Neural cell (in vitro differentiated cells): ENCODE results near the gene IP6K2. TPM values are rescaled to one million over a fixed set of nuclear protein-coding genes. Genes with fewer than 3 reads are reported as not detected.

Source experiments
- H2AFZ ChIP-seq: fragments of 200-600, 300-800 bp; sonication (generic), shearing (Covaris generic); 2 replicates; pipeline ENCODE4 v1.6.0; 2014; ENCODE audit warnings: low read depth, mild to moderate bottlenecking, antibody characterized with exemption, low read length, moderate library complexity
- H3F3A ChIP-seq: fragments of 200-600 bp; shearing (Covaris generic); 2 replicates; pipeline ENCODE4 v1.6.1; 2016; ENCODE audit warnings: mild to moderate bottlenecking, moderate library complexity, mixed read lengths, antibody characterized with exemption, low read length; ENCODE audit not compliant: insufficient read depth, poor library complexity, severe bottlenecking
- H3K27ac ChIP-seq: fragments of 200-600, 300-800 bp; sonication (generic), shearing (Covaris generic); 2 replicates; pipeline ENCODE4 v1.5.1; 2014; ENCODE audit warnings: mild to moderate bottlenecking, low read length, moderate library complexity
- H3K27me3 ChIP-seq: fragments of 300-800, 200-600 bp; sonication (generic), shearing (Covaris generic); 2 replicates; pipeline ENCODE4 v1.6.0; 2014; ENCODE audit warnings: mild to moderate bottlenecking, low read depth, low read length, moderate library complexity; ENCODE audit not compliant: insufficient read depth
- H3K36me3 ChIP-seq: fragments of 300-800, 200-600 bp; sonication (generic), shearing (Covaris generic); 2 replicates; pipeline ENCODE4 v1.5.1; 2014; ENCODE audit warnings: mild to moderate bottlenecking, antibody characterized with exemption, low read length, moderate library complexity; ENCODE audit not compliant: insufficient read depth
- H3K4me2 ChIP-seq: fragments of 300-800, 200-600 bp; sonication (generic), shearing (Covaris generic); 2 replicates; pipeline ENCODE4 v1.6.0; 2014; ENCODE audit warnings: mild to moderate bottlenecking, low read length
- H3K4me3 ChIP-seq: fragments of 300-800, 200-600 bp; sonication (generic), shearing (Covaris generic); 2 replicates; pipeline ENCODE4 v1.5.1; 2014; ENCODE audit warnings: mild to moderate bottlenecking, low read length, moderate library complexity
- H3K79me2 ChIP-seq: fragments of 200-600 bp; shearing (Covaris generic); replicated peaks from 2 replicates; pipeline ENCODE4 v1.6.0; 2014; ENCODE audit warnings: mild to moderate bottlenecking, low read length, moderate library complexity; ENCODE audit not compliant: insufficient read depth
- H3K9ac ChIP-seq: fragments of 300-800, 200-600 bp; sonication (generic), shearing (Covaris generic); 2 replicates; pipeline ENCODE4 v1.6.1; 2016; ENCODE audit warnings: mild to moderate bottlenecking, low read length, mixed read lengths
- H3K9me2 ChIP-seq: fragments of 200-600 bp; shearing (Covaris generic); 2 replicates; pipeline ENCODE4 v1.6.1; 2016; ENCODE audit warnings: mild to moderate bottlenecking, low read length, mixed read lengths; ENCODE audit not compliant: insufficient read depth
- H3K9me3 ChIP-seq: fragments of 200-600, 300-800 bp; sonication (generic), shearing (Covaris generic); 2 replicates; pipeline ENCODE4 v1.6.1; 2016; ENCODE audit warnings: mild to moderate bottlenecking, mixed run types, low read length, moderate library complexity, mixed read lengths
- H4K20me1 ChIP-seq: fragments of 200-600 bp; shearing (Covaris generic); 2 replicates; pipeline ENCODE4 v1.6.1; 2016; ENCODE audit warnings: mild to moderate bottlenecking, mixed run types; ENCODE audit not compliant: insufficient read depth
- CTCF ChIP-seq: fragments of 450-650 bp; IDR thresholded peaks from 2 replicates; pipeline ENCODE4 v1.5.1; 2014; ENCODE audit warnings: antibody characterized with exemption, mild to moderate bottlenecking, moderate library complexity; ENCODE audit not compliant: poor library complexity, severe bottlenecking
- EP300 ChIP-seq: fragments of 450-650 bp; conservative IDR thresholded peaks from 2 replicates; pipeline ENCODE4 v1.6.1; 2014; ENCODE audit warnings: antibody characterized with exemption, mild to moderate bottlenecking, moderate library complexity; ENCODE audit not compliant: poor library complexity, severe bottlenecking
- EZH2 ChIP-seq: fragments of 200-600, 300-800 bp; shearing (Covaris generic), sonication (generic); IDR thresholded peaks from 2 replicates; pipeline ENCODE4 v1.6.1; 2014; ENCODE audit warnings: antibody characterized with exemption, low read length, borderline replicate concordance, mild to moderate bottlenecking; ENCODE audit not compliant: insufficient read depth, poor library complexity, severe bottlenecking
- MXI1 ChIP-seq: fragments of 450-650 bp; conservative IDR thresholded peaks from 2 replicates; pipeline ENCODE4 v1.6.1; 2014; ENCODE audit warnings: antibody characterized with exemption, mild to moderate bottlenecking; ENCODE audit not compliant: poor library complexity, severe bottlenecking
- POLR2AphosphoS5 ChIP-seq: IDR thresholded peaks from 2 replicates; pipeline ENCODE4 v1.6.1; 2012
- RAD21 ChIP-seq: fragments of 450-650 bp; conservative IDR thresholded peaks from 2 replicates; pipeline ENCODE4 v1.6.1; 2014; ENCODE audit warnings: antibody characterized with exemption, mild to moderate bottlenecking, moderate library complexity
- REST ChIP-seq: IDR thresholded peaks from 2 replicates; pipeline ENCODE4 v1.6.1; 2012; ENCODE audit warnings: borderline replicate concordance
- SMC3 ChIP-seq: fragments of 450-650 bp; conservative IDR thresholded peaks from 2 replicates; pipeline ENCODE4 v1.6.1; 2014; ENCODE audit warnings: antibody characterized with exemption, mild to moderate bottlenecking, moderate library complexity; ENCODE audit not compliant: poor library complexity
- TAF1 ChIP-seq: IDR thresholded peaks from 2 replicates; pipeline ENCODE4 v1.6.1; 2012; ENCODE audit warnings: low read depth
- polyA plus RNA-seq: library from polyadenylated mRNA; depleted of rRNA; stranded (reverse); fragments of >200 nt; gene quantifications from 2 replicates; pipeline ENCODE4 v1.2.3, GENCODE V29; 2014

Gene IP6K2
- polyA plus RNA-seq, 1 donor from 2014 or later = 480 TPM

GRCh38 chr3:48647714-48648113 is 69.3 kb downstream of the IP6K2 start:
- Histone ChIP-seq H3K27ac (no peak overlapping the region), H4K20me1 (peaks cover under 1% of the 10 kb centered on the region), H3K4me3 (no peak overlapping the region), H3K36me3 (no peaks in the 10 kb centered on the region), H3K9ac (no peak overlapping the region), H3F3A (no peaks in the 10 kb centered on the region), H3K27me3 (no peaks in the 10 kb centered on the region), H3K4me2 (no peak overlapping the region), H2AFZ (no peak overlapping the region), H3K9me3 (no peaks in the 10 kb centered on the region), H3K79me2 (no peaks in the 10 kb centered on the region), H3K9me2 (no peaks in the 10 kb centered on the region)
- TF ChIP-seq MXI1 = no peak
- TF ChIP-seq POLR2AphosphoS5 = no peak
- no peak for TF ChIP-seq TAF1
- no peak for TF ChIP-seq CTCF
- no peak for TF ChIP-seq REST
- TF ChIP-seq EZH2 = no peak
- TF ChIP-seq SMC3 = no peak
- no peak for TF ChIP-seq EP300
- TF ChIP-seq RAD21 = no peak

- Histone ChIP-seq H2AFZ (no peak overlapping the region), H3F3A (no peaks in the 10 kb centered on the region), H3K27ac (no peak overlapping the region), H3K79me2 (no peaks in the 10 kb centered on the region), H3K9me2 (no peaks in the 10 kb centered on the region), H3K4me2 (no peak overlapping the region), H4K20me1 (no peaks in the 10 kb centered on the region), H3K9me3 (no peaks in the 10 kb centered on the region), H3K36me3 (no peaks in the 10 kb centered on the region), H3K9ac (no peak overlapping the region), H3K4me3 (no peak overlapping the region), H3K27me3 (no peaks in the 10 kb centered on the region)
- TF ChIP-seq SMC3 = no peak
- TF ChIP-seq REST = no peak
- no peak for TF ChIP-seq EZH2
- TF ChIP-seq MXI1 = no peak
- no peak for TF ChIP-seq CTCF
- TF ChIP-seq EP300 = no peak
- no peak for TF ChIP-seq POLR2AphosphoS5
- TF ChIP-seq RAD21 = no peak
- TF ChIP-seq TAF1 = no peak
Measured at GRCh38 chr3:48644898-48645760, 71.9 kb downstream of the IP6K2 start.
